ENCODE results near the gene KIAA0232. TPM values are rescaled to one million over a fixed set of nuclear protein-coding genes. Genes with fewer than 3 reads are reported as not detected.

The KIAA0232 gene
- total RNA-seq, 1 experiment from 2014 or later, result 28.5 TPM

DNA sequence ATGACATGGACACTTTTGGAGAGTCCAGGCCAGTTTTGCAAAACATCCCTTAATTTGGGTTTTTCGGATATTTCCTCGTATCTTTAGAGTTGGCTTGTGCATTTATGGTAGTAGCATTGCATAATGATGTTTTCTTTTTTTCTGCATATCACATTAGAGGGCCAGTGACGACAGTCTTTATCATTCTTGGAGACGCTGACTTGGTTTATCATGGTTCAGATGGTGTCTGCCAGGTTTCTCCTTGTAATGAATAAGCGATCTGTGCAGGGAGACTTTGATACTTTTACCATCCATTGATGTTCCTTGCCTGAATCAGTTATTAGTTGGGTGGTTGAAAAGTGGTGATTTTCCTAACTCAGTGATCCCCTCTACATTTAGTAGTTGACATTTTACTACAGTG lies 46.6 kb downstream of the KIAA0232 start:
- Histone ChIP-seq H3K56ac (ENCODE audit: insufficient read length, low read depth, low read length) (no peak overlapping the region), H2BK15ac (ENCODE audit: low read depth, low read length) (no peak overlapping the region), H4K20me1 (ENCODE audit: control insufficient read depth, insufficient read depth, insufficient read length) (no peaks in the 10 kb centered on the region), H2BK20ac (ENCODE audit: low read depth, low read length, poor library complexity, severe bottlenecking) (no peak overlapping the region), H3K9ac (ENCODE audit: extremely low read depth, insufficient read length, low read length) (no peak overlapping the region), H4K5ac (ENCODE audit: insufficient read length, low read depth, low read length) (no peak overlapping the region), H3K9me3 (ENCODE audit: control insufficient read depth, low read depth, low read length) (no peaks in the 10 kb centered on the region), H3T11ph (ENCODE audit: low read length) (no peak overlapping the region), H4K91ac (ENCODE audit: insufficient read length, low read depth, low read length) (no peak overlapping the region), H2BK12ac (ENCODE audit: insufficient read length, low read depth, low read length) (no peak overlapping the region), H2BK120ac (ENCODE audit: low read depth, low read length, poor library complexity, severe bottlenecking) (no peak overlapping the region), H2BK5ac (ENCODE audit: insufficient read length, low read length) (no peak overlapping the region), H3K27me3 (ENCODE audit: insufficient read depth, low read length) (no peaks in the 10 kb centered on the region), H2AK5ac (ENCODE audit: insufficient read length, low read length) (no peak overlapping the region), H3K4me1 (ENCODE audit: insufficient read depth, low read length) (no peaks in the 10 kb centered on the region), H2AFZ (ENCODE audit: low read length) (no peak overlapping the region), H3K23ac (ENCODE audit: insufficient read length, low read depth, low read length) (no peak overlapping the region), H3K23me2 (ENCODE audit: insufficient read length, low read depth, low read length, poor library complexity, severe bottlenecking) (no peaks in the 10 kb centered on the region), H3K27ac (ENCODE audit: insufficient read length, low read depth, low read length) (no peak overlapping the region), H3K79me1 (ENCODE audit: insufficient read depth, low read depth, low read length, poor library complexity, severe bottlenecking) (peaks cover 8% of the 10 kb centered on the region), H3K18ac (ENCODE audit: insufficient read length, low read depth, low read length) (no peak overlapping the region), H3K4ac (ENCODE audit: low read depth, low read length) (no peak overlapping the region), H3K14ac (ENCODE audit: insufficient read depth, low read length) (no peak overlapping the region), H3K4me2 (ENCODE audit: insufficient read depth, insufficient read length, low read length) (no peak overlapping the region), H4K8ac (replicated peaks; ENCODE audit: insufficient read length, low read depth, low read length) (no peak overlapping the region), H3K79me2 (ENCODE audit: insufficient read depth, low read length) (no peaks in the 10 kb centered on the region)
- H3K4me1 Mint-ChIP-seq, result no peaks in the 10 kb centered on the region
- WGBS (ENCODE audit: extremely low coverage, insufficient read length, low lambda C conversion rate), result no CpG with 5 or more reads among the region's 5 CpGs
- TF ChIP-seq CTCF (conservative IDR thresholded peaks at IDR 0.05), result no peak
- DNase-seq, result no peak
- H3K36me3 Mint-ChIP-seq (ENCODE audit: insufficient read depth in 1 of 3, low read depth in 3 of 3), result peaks cover 14 to 59% (median 53%) of the 10 kb centered on the region in 3 experiments; a peak in 6 of 7 replicates
- no peak overlapping the region for H3K4me3 Mint-ChIP-seq
- no peaks in the 10 kb centered on the region for H3K27me3 Mint-ChIP-seq (ENCODE audit: low read depth)
- H3K27ac Mint-ChIP-seq, result no peak overlapping the region
- H3K9me3 Mint-ChIP-seq, result no peaks in the 10 kb centered on the region

All from H9 (cell line).